Panc1 (cell line): ENCODE results near the gene RALGPS1. TPM values are rescaled to one million over a fixed set of nuclear protein-coding genes. Genes with fewer than 3 reads are reported as not detected.

Source experiments
- ATAC-seq: fragments of 200-7000 bp; cut with Tn5 transposase; 2 replicates; pipeline ENCODE4 v1.9.1; 2020; ENCODE audit warnings: mild to moderate bottlenecking, moderate library complexity
- BruUV-seq: library from RNA; stranded (reverse); fragments of 400-500 nt; replicated peaks from 2 replicates; lab custom pipeline; 2021; lab: Mats Ljungman, UMichigan
- CTCF ChIA-PET: fragments of 300-600 bp; sonication (Branson Sonifier 250); formaldehyde crosslinking; loops from one replicate; lab custom pipeline; 2022; ENCODE audit warnings: antibody characterized with exemption; lab: Charles Lee
- POLR2A ChIA-PET: fragments of 300-600 bp; sonication (Branson Sonifier 250); formaldehyde crosslinking; loops from one replicate; lab custom pipeline; 2022; ENCODE audit warnings: antibody characterized with exemption; lab: Charles Lee
- DNase-seq: peaks from one replicate; pipeline ENCODE4 v3.0.0-alpha.2; 2010; ENCODE audit warnings: low read depth, low spot score
- H3K27ac ChIP-seq: 2 replicates; pipeline ENCODE4 v1.5.1; 2011; ENCODE audit warnings: mild to moderate bottlenecking, low read length, inconsistent platforms
- H3K27me3 ChIP-seq: fragments of 200-500 bp; sonication (Bioruptor generic); 2 replicates; pipeline ENCODE4 v1.6.0; 2014; ENCODE audit warnings: low read length, inconsistent platforms; ENCODE audit not compliant: control insufficient read depth, insufficient read depth
- H3K36me3 ChIP-seq: fragments of 200-500 bp; sonication (Bioruptor generic); 2 replicates; pipeline ENCODE4 v1.5.1; 2014; ENCODE audit warnings: inconsistent platforms, mild to moderate bottlenecking, low read length, moderate library complexity; ENCODE audit not compliant: control insufficient read depth, insufficient read depth
- H3K4me1 ChIP-seq: 2 replicates; pipeline ENCODE4 v1.5.1; 2011; ENCODE audit warnings: inconsistent platforms, mild to moderate bottlenecking, low read length, moderate library complexity; ENCODE audit not compliant: control insufficient read depth, insufficient read depth
- H3K4me3 ChIP-seq, 2 experiments: 2 replicates each; pipeline ENCODE4 v1.5.1; 2011 to 2012; ENCODE audit warnings: low read depth in 2 of 2, low read length in 2 of 2, mild to moderate bottlenecking in 2 of 2, inconsistent platforms in 1 of 2, moderate library complexity in 1 of 2
- H3K9me3 ChIP-seq: fragments of 200-500 bp; sonication (Bioruptor generic); 2 replicates; pipeline ENCODE4 v1.5.1; 2014; ENCODE audit warnings: low read depth, mild to moderate bottlenecking, inconsistent platforms, low read length, moderate library complexity; ENCODE audit not compliant: control insufficient read depth, insufficient read depth
- POLR2AphosphoS5 ChIP-seq: IDR thresholded peaks from 2 replicates; pipeline ENCODE4 v1.6.1; 2012; ENCODE audit warnings: mild to moderate bottlenecking, low read depth, low read length, moderate library complexity
- SIN3A ChIP-seq: IDR thresholded peaks from 2 replicates; pipeline ENCODE4 v1.6.1; 2012; ENCODE audit warnings: low read depth, mild to moderate bottlenecking, low read length, moderate library complexity, borderline replicate concordance; ENCODE audit not compliant: insufficient read depth
- TCF7L2 ChIP-seq: IDR thresholded peaks from 2 replicates; pipeline ENCODE4 v1.6.1; 2011; ENCODE audit warnings: mild to moderate bottlenecking, low read depth, low read length, inconsistent platforms
- in situ Hi-C: cut with HindIII; loops from 2 replicates; pipeline ENCODE4 v1.10.0; 2016; ENCODE audit warnings: low sequenced_read_pairs, low pct_unique_long_range_greater_than_20kb
- intact Hi-C: fragments of 100-400 bp; cut with micrococcal nuclease; formaldehyde crosslinking; loops from one replicate; pipeline ENCODE4 v1.10.0; 2022; ENCODE audit not compliant: unreplicated experiment
- total RNA-seq: library from RNA; stranded (reverse); gene quantifications from one replicate; pipeline ENCODE4 v1.2.1, GENCODE V29; 2021; ENCODE audit not compliant: unreplicated experiment
- TF ChIP-seq, protein P1 (sequence below), 2 experiments: IDR thresholded peaks; 2 replicates each; pipeline ENCODE4 v1.6.1; 2011 to 2012; ENCODE audit warnings: low read depth in 2 of 2, control low read depth in 1 of 2, low read length in 1 of 2, mild to moderate bottlenecking in 1 of 2, moderate library complexity in 1 of 2; ENCODE audit not compliant: insufficient read depth in 1 of 2
- TF ChIP-seq, protein P2 (sequence below): fragments of 450-650 bp; IDR thresholded peaks from 2 replicates; pipeline ENCODE4 v1.5.1; 2017; ENCODE audit warnings: mild to moderate bottlenecking

The RALGPS1 gene
- total RNA-seq, 1 experiment from 2014 or later, result 7.2 TPM

DNA sequence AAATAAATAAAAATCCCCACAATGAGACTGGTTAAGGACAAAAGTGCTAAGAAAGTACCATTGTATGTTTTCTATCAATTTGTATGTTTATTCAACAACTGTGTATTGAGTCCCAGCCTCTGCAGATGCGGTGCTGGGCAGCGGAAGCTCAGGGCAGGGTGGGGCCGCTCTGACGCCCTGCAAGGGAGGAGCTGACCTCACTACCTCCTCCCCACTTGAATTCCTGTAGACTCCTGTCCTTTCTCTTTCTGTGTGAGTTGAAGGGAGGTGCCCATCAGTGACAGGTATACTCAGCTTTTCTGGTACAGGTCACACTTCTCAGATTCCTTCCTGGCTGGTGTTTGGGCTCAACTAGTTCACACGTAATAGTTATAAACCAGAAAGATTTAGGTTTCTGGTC, 180.8 kb downstream of the RALGPS1 start:
- H3K27ac ChIP-seq, result no peak overlapping the region
- no TSS peak for BruUV-seq

DNA sequence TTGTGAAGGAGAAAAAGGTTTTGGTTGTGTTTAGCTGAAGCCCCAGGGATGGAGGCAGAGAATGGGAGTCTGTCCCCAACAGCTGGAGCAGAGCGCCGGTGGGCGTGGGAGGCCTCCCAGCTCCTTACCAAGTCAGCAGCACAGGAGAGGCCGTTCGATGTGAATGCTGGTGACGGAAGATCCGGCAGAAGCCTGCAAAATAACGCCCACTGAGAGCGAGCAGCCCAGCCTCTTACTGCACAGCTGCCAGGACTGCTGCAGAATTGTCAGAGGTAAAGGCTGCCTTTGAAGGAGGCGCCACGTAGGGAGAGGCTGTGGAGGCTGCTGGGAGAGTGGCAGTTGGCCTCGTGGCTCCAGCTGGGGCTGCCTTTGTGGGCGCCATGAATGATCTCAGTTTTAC, 181.6 kb downstream of the RALGPS1 start:
- intact Hi-C loops, result no loop called here
- DNase-seq (no peak), ATAC-seq (no peak)
- BruUV-seq, result no TSS peak
- no peaks in the 10 kb centered on the region for H3K9me3 ChIP-seq
- no peak overlapping the region for H3K4me3 ChIP-seq
- H3K36me3 ChIP-seq, result no peaks in the 10 kb centered on the region
- TF ChIP-seq, protein P1, sequence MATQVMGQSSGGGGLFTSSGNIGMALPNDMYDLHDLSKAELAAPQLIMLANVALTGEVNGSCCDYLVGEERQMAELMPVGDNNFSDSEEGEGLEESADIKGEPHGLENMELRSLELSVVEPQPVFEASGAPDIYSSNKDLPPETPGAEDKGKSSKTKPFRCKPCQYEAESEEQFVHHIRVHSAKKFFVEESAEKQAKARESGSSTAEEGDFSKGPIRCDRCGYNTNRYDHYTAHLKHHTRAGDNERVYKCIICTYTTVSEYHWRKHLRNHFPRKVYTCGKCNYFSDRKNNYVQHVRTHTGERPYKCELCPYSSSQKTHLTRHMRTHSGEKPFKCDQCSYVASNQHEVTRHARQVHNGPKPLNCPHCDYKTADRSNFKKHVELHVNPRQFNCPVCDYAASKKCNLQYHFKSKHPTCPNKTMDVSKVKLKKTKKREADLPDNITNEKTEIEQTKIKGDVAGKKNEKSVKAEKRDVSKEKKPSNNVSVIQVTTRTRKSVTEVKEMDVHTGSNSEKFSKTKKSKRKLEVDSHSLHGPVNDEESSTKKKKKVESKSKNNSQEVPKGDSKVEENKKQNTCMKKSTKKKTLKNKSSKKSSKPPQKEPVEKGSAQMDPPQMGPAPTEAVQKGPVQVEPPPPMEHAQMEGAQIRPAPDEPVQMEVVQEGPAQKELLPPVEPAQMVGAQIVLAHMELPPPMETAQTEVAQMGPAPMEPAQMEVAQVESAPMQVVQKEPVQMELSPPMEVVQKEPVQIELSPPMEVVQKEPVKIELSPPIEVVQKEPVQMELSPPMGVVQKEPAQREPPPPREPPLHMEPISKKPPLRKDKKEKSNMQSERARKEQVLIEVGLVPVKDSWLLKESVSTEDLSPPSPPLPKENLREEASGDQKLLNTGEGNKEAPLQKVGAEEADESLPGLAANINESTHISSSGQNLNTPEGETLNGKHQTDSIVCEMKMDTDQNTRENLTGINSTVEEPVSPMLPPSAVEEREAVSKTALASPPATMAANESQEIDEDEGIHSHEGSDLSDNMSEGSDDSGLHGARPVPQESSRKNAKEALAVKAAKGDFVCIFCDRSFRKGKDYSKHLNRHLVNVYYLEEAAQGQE (IDR thresholded peaks at IDR 0.05; ENCODE audit: insufficient read depth in 1 of 2, low read depth in 2 of 2, low read length in 1 of 2), result no peak
- TF ChIP-seq POLR2AphosphoS5 (no peak), SIN3A (no peak), TCF7L2 (no peak)
- TF ChIP-seq, protein P2, sequence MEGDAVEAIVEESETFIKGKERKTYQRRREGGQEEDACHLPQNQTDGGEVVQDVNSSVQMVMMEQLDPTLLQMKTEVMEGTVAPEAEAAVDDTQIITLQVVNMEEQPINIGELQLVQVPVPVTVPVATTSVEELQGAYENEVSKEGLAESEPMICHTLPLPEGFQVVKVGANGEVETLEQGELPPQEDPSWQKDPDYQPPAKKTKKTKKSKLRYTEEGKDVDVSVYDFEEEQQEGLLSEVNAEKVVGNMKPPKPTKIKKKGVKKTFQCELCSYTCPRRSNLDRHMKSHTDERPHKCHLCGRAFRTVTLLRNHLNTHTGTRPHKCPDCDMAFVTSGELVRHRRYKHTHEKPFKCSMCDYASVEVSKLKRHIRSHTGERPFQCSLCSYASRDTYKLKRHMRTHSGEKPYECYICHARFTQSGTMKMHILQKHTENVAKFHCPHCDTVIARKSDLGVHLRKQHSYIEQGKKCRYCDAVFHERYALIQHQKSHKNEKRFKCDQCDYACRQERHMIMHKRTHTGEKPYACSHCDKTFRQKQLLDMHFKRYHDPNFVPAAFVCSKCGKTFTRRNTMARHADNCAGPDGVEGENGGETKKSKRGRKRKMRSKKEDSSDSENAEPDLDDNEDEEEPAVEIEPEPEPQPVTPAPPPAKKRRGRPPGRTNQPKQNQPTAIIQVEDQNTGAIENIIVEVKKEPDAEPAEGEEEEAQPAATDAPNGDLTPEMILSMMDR, result no peak
- no peaks in the 10 kb centered on the region for H3K27me3 ChIP-seq
- no peaks in the 10 kb centered on the region for H3K4me1 ChIP-seq
- in situ Hi-C loops, result no loop called here
- POLR2A ChIA-PET, result no interaction called here
- no peak overlapping the region for H3K27ac ChIP-seq
- CTCF ChIA-PET, result no interaction called here

More for the DNA sequence above, 180.8 kb downstream of the RALGPS1 start:
- in situ Hi-C loops (no loop called here), intact Hi-C loops (no loop called here)
- Histone ChIP-seq H3K4me1 (no peaks in the 10 kb centered on the region), H3K27me3 (no peaks in the 10 kb centered on the region), H3K4me3 (no peak overlapping the region), H3K9me3 (no peaks in the 10 kb centered on the region), H3K36me3 (no peaks in the 10 kb centered on the region)
- ChIA-PET POLR2A (no interaction called here), CTCF (no interaction called here)
- ATAC-seq (no peak), DNase-seq (no peak)
- TF ChIP-seq SIN3A, result no peak
- TF ChIP-seq, protein P1 (IDR thresholded peaks at IDR 0.05; ENCODE audit: insufficient read depth in 1 of 2, low read depth in 2 of 2, low read length in 1 of 2), result no peak
